ENCODE measurements around the gene CD3D. TPM values are rescaled to one million over a fixed set of nuclear protein-coding genes. Genes with fewer than 3 reads are reported as not detected.

Gene CD3D
- total RNA-seq, 4 donors from 2014 or later = 15.4 to 26.6 (median 21.1) TPM

DNA sequence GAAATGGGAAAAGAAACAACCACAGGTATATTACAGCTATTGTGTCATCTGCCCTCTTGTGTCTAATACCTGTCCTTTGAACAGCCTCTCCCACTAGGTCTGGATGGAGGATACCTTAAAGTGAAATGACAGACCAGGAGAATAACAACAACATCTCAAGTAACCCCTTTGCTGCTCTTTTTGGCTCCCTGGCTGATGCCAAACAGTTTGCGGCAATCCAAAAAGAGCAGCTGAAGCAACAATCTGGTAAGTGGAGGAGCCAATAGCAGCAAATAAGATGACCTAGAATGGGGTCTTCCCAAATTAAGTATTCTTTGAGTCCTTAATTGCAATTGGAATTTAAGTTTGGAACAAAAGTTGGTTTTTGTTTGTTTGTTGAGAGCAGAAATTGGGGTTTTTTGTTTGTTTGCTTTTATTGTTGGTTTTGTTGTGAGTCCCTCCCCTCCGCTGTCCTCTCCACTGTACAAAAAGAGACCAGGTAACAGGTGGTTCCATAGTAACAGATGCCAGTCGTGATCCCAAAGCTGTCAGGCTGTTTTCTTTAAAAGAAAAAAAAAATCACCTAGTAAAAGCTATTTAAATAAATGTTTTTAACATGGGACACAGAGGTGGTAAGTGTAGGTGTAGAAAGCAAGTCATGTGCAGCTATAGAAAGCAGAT, 22.6 kb upstream of the CD3D start:
- no peak for DNase-seq
- Histone ChIP-seq H3K9me3 (no peaks in the 10 kb centered on the region), H3K27ac (no peak overlapping the region), H3K4me3 (no peak overlapping the region), H3K4me1 (peaks cover 0 to 20% (median 0%) of the 10 kb centered on the region in 4 donors), H3K27me3 (no peaks in the 10 kb centered on the region), H3K36me3 (peaks cover 0 to 53% (median 0%) of the 10 kb centered on the region in 3 donors)
- TF ChIP-seq POLR2A (IDR thresholded peaks at IDR 0.05) (no peak), CTCF (IDR thresholded peaks at IDR 0.05) (no peak)

- H3K36me3 ChIP-seq = no peaks in the 10 kb centered on the region
- peak within 1 kb of the TSS; percentile 48 to 80 (median 72) for H3K4me3 ChIP-seq
- peaks cover 0 to 21% (median 0%) of the 10 kb centered on the region in 4 donors for H3K4me1 ChIP-seq
- DNase-seq = peak; percentile 97 to 99 (median 98)
- no peaks in the 10 kb centered on the region for H3K9me3 ChIP-seq
- TF ChIP-seq POLR2A (IDR thresholded peaks at IDR 0.05) (peak; percentile 61 to 69), CTCF (IDR thresholded peaks at IDR 0.05) (no peak)
- H3K27me3 ChIP-seq = no peaks in the 10 kb centered on the region
- H3K27ac ChIP-seq = peak within 1 kb of the TSS; percentile 58 to 73 (median 70)
Observed at GRCh38 chr11:118359295-118359958, 16.9 kb upstream of the CD3D start, which contains the start of gene UBE4A. Gene UBE4A, plus strand, starts transcription at chr11:118359600. Its CDS starts 5,481 bp downstream, at chr11:118365081.

DNA sequence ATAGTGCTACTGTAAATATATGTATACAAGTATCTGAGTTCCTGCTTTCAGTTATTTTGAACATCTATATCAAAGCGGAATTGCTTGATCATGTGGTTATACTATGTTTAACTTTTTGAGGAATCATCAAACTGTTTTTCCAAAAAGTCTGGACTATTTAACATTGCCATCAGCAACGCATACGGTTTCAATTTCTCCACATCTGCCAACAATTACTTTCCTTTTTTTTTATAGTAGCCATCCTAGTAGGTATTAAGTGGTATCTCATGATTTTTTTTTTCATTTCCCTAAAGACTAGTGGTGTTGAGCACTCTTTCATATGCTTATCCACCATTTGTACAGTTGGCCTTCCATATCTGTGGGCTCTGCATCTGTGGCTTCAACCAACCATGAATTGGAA, 15.6 kb upstream of the CD3D start:
- no peaks in the 10 kb centered on the region for H3K9me3 ChIP-seq
- no peak overlapping the region for H3K27ac ChIP-seq
- TF ChIP-seq CTCF (IDR thresholded peaks at IDR 0.05) = no peak
- TF ChIP-seq POLR2A (IDR thresholded peaks at IDR 0.05) = no peak
- no peaks in the 10 kb centered on the region for H3K36me3 ChIP-seq
- peaks cover 0 to 21% (median 0%) of the 10 kb centered on the region in 4 donors for H3K4me1 ChIP-seq
- no peak for DNase-seq
- H3K27me3 ChIP-seq = no peaks in the 10 kb centered on the region
- no peak overlapping the region for H3K4me3 ChIP-seq

GRCh38 chr11:118353084-118353710, 10.7 kb upstream of the CD3D start:
- no peak for DNase-seq
- Histone ChIP-seq H3K4me1 (no peaks in the 10 kb centered on the region), H3K9me3 (no peaks in the 10 kb centered on the region), H3K36me3 (no peaks in the 10 kb centered on the region), H3K27ac (no peak overlapping the region), H3K27me3 (no peaks in the 10 kb centered on the region), H3K4me3 (no peak overlapping the region)
- TF ChIP-seq POLR2A (IDR thresholded peaks at IDR 0.05) = no peak
- peak; percentile 26 to 67 (median 58) for TF ChIP-seq CTCF (IDR thresholded peaks at IDR 0.05)

- TF ChIP-seq CTCF (IDR thresholded peaks at IDR 0.05) (no peak), POLR2A (IDR thresholded peaks at IDR 0.05) (no peak)
- DNase-seq = no peak
- Histone ChIP-seq H3K4me1 (no peaks in the 10 kb centered on the region), H3K36me3 (no peaks in the 10 kb centered on the region), H3K27me3 (no peaks in the 10 kb centered on the region), H3K9me3 (no peaks in the 10 kb centered on the region), H3K27ac (no peak overlapping the region), H3K4me3 (no peak overlapping the region)
Observed at GRCh38 chr11:118349475-118349874, 7.0 kb upstream of the CD3D start.
